ENCODE measurements around the gene PTGER1. TPM values are rescaled to one million over a fixed set of nuclear protein-coding genes. Genes with fewer than 3 reads are reported as not detected.
"Not testable (repeated sequence)": the region's sequence is repeated elsewhere in the genome, so short reads cannot be mapped to it uniquely, and the experiment has no call there.

PTGER1 gene
- total RNA-seq, 1 experiment from 2014 or later: not detected

- no peak for DNase-seq (ENCODE audit: low spot score)
Measured at GRCh38 chr19:14474827-14475226, 327 bp downstream of the PTGER1 start.

DNA sequence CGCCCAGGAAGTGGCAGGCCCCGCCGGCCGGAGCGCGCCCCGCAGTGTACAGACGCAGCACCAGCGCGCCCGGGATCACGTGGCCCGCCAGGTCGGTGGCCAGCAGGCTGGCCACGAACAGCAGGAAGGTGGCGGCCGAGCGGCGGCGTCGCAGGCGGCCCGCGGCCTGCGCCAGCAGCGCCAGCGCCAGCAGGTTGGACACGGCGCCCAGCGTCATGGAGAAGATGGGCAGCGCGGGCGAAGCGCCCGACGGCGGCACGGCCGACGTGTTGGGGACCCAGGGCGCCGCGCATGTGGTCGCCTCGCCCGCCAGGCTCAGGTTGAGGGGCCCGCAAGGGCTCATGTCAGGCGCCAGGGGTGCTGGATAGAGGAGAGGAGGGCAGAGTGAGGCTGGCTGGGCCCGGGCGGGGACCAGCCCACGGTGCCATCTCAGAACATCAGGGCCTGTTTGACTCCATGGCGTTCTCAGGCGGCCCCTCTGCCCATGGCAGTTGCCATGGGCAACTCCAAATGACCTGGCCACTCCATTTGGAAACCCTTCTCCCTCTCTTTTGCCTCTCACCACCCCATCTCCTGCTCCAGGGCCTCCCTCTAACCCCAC lies 1.1 kb downstream of the PTGER1 start:
- DNase-seq (ENCODE audit: low spot score): no peak

DNA sequence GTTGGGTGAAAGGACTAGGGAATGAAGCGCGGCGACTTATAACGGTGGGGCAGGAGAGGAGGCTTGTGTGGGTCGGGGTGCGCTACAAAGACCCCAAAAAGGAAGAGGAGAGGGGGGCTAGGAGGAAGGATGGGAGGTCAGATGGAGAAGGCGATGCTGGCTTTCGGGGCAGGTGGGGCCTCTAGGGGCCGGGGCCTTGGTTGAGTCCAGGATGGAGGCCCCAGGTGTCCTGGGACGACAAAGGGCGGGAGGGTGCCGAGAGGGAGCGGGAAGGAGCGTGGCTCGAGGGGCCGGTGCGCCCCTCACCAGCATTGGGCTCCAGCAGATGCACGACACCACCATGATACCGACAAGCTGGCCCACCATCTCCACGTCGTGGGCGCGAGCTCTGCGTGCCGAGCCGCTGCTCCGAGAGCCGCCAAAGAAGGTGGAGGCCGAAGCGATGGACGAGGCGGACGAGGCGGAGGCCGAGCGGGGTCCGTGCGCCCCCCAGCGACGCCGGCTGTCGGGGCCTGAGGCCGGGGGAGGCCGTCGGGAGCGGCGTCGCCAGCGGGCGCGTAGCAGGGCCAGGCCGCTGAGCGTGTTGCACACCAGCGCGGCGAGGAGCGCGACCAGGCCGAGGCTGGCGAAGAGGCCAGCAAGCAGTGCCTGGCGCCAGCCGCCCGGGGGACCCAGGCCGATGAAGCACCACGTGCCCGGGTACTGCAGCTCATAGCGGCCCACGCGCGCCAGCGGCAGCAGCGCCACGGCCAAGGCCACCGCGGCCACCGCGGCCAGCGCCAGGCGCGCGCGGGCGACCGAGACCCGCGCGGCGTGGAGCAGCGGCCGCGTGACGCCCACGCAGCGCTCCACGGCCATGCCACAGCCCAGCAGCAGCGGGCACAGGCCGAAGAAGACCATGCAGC lies 1.8 kb downstream of the PTGER1 start:
- no peak for DNase-seq (ENCODE audit: low spot score)

DNA sequence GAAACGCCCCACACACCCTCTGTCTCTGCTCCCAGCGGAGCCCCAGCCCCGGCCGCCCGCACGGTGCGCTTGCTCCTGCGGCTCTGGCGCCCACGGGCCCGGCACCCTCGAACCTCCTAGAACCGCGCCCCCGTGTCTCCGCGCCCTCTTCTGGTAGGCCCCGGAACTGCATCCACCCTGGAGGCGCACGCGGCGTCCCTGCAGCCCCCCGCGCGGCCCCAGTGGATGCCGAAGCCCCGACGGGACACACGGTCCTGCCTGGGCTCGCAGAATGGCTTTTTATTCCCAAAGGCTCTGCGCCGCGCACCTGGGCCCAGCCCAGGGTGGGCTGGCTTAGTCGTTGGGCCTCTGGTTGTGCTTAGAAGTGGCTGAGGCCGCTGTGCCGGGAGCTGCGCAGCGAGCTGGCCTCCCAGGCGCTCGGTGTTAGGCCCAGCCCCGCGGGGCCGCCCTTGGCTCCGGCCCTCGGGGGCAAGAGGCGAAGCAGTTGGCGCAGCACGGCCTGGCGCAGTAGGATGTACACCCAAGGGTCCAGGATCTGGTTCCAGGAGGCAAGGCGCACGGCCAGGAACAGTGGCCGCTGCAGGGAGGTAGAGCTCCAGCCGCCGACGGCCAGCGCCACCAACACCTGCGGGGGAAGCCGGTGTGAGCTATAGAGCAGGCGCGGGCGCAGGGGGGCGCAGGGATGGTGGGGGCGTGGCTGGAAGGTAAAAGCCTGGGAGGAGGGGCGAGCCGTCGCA lies 2.8 kb downstream of the PTGER1 start:
- DNase-seq (ENCODE audit: low spot score): peak; percentile 55

- DNase-seq (ENCODE audit: low spot score): no peak
Measured at GRCh38 chr19:14471436-14472187, 3.5 kb downstream of the PTGER1 start.

- DNase-seq (ENCODE audit: low spot score): no peak
Measured at GRCh38 chr19:14470031-14470876, 4.9 kb downstream of the PTGER1 start.

- DNase-seq (ENCODE audit: low spot score): peak; percentile 28
Measured at GRCh38 chr19:14467816-14468215, 7.3 kb downstream of the PTGER1 start.

DNA sequence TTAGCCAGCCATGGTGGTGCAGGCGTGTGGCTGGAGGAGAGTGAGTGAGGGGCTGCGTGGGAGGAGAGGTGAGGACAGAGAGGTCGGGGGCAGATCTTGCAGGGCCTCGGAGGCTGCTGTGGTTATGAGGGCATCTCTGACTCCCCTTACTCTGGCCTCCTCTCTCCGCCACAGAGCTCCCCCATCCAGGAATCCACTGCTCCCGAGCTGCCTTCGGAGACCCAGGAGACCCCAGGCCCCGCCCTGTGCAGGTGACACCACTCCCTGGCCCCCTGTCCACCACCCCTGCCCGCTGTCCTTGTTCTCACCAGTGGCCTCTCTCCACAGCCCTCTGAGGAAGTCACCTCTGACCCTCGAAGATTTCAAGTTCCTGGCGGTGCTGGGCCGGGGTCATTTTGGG lies 7.8 kb downstream of the PTGER1 start:
- no peak for DNase-seq (ENCODE audit: low spot score)

GRCh38 chr19:14463747-14464146 lies 11.4 kb downstream of the PTGER1 start:
- no peak for DNase-seq (ENCODE audit: low spot score)

GRCh38 chr19:14462401-14462800 lies 12.8 kb downstream of the PTGER1 start:
- DNase-seq (ENCODE audit: low spot score): not testable (repeated sequence)

- DNase-seq (ENCODE audit: low spot score): no peak
Measured at GRCh38 chr19:14460935-14461334, 14.2 kb downstream of the PTGER1 start.

DNA sequence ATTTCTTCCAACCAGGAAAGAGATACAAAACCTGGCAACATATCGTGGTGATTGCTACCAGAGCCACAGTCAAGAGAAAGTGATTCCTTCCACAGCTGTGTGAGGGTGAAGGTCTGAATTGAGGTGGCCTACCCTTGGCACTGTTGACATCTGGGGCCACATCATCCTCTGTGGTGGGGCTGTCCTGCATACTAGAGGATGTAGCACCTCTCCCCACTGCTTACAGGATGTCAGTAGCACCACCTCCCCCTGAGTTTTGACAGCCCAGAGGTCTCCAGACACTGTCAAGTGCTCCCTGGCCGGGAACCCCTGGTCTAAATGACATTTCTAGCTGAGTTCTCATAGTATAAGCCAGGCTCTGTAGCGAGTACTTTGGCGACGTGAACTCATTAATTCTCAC lies 15.5 kb downstream of the PTGER1 start:
- no peak for DNase-seq (ENCODE audit: low spot score)

DNA sequence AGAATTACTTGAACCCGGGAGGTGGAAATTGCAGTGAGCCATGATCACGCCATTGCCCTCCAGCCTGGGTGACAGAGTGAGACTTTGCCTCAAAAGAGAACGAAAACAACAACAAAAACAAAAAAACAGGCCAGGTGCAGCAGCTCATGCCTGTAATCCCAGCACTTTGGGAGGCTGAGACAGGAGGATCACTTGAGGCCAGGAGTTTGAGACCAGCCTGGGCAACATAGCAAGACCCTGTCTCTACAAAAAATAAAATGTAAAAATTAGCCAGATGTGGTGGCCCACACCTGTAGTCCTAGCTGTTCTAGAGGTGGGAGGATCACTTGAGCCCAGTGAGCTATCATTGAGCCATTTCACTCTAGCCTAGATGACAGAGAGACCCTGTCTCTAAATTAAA lies 22.9 kb downstream of the PTGER1 start:
- DNase-seq (ENCODE audit: low spot score): not testable (repeated sequence)

GRCh38 chr19:14450876-14451275 lies 24.3 kb downstream of the PTGER1 start:
- no peak for DNase-seq (ENCODE audit: low spot score)

- peak; percentile 34 for DNase-seq (ENCODE audit: low spot score)
Measured at GRCh38 chr19:14450168-14450874, 24.8 kb downstream of the PTGER1 start.

DNA sequence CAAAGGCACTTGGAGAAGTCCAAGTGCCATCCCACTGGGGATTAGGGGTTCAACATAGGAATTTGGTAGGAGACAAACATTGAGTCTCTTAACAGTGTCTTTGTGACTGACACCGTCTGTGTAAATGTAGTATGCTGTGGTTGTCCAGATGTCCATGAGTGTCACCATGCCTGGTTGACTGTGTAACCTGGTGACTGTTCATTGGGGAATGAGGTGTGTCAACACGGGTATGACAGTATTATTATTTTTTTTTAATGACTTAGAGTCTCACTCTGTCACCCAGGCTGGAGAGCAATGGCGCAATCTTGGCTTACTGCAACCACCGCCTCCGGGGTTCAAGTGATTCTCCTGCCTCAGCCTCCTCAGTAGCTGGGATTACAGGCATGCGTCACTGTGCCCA lies 25.8 kb downstream of the PTGER1 start:
- DNase-seq (ENCODE audit: low spot score): no peak

- DNase-seq (ENCODE audit: low spot score): no peak
Measured at GRCh38 chr19:14446336-14447036, 28.7 kb downstream of the PTGER1 start.

- no peak for DNase-seq (ENCODE audit: low spot score)
Measured at GRCh38 chr19:14443632-14444216, 31.4 kb downstream of the PTGER1 start.
